GM12872 (cell line): ENCODE data around the gene TMEM258.
A peak's percentile ranks its signal among the peaks of the same experiment; 100 is the strongest.

Experiments used
- TF ChIP-seq, protein P1 (sequence below): IDR thresholded peaks from 3 replicates; pipeline ENCODE4 v1.5.1; 2011; ENCODE audit warnings: low read depth, mild to moderate bottlenecking, low read length, moderate library complexity; ENCODE audit not compliant: insufficient read depth

The TMEM258 gene

DNA sequence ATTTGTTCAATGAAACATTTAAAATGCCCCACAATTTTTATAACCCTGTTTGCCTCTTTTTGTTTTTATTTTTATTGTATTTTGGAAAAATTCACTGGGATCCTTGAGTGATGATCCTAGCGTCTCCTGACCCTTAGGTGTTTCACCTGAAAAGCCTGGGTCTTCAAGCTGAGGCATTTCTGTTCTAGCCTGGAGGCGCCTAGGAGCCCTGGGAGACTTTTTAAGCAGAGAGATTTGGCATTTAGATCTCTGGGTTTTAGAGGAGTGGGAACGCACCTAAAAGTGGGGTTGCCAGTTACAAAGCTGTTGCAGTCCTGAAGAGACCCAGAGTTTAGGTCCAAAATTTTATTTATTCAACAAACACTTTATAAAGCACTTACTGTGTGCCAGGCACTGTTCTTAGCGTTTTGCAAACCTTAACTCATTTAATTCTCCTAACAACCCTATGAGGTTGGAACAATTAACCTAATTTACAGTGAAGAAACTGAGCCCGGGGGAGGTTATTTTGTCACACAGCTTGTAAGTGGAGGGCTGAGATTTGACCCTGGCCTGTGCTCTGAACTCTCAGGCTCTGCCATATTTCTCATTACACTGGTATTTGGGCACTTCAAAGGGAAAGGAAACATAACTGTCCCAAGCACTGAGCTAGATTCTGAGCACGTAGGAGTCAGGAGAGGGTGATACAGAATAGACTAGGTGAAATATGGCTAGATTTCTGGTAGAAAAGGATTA lies 25.2 kb upstream of the TMEM258 start:
- TF ChIP-seq, protein P1, sequence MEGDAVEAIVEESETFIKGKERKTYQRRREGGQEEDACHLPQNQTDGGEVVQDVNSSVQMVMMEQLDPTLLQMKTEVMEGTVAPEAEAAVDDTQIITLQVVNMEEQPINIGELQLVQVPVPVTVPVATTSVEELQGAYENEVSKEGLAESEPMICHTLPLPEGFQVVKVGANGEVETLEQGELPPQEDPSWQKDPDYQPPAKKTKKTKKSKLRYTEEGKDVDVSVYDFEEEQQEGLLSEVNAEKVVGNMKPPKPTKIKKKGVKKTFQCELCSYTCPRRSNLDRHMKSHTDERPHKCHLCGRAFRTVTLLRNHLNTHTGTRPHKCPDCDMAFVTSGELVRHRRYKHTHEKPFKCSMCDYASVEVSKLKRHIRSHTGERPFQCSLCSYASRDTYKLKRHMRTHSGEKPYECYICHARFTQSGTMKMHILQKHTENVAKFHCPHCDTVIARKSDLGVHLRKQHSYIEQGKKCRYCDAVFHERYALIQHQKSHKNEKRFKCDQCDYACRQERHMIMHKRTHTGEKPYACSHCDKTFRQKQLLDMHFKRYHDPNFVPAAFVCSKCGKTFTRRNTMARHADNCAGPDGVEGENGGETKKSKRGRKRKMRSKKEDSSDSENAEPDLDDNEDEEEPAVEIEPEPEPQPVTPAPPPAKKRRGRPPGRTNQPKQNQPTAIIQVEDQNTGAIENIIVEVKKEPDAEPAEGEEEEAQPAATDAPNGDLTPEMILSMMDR: no peak

DNA sequence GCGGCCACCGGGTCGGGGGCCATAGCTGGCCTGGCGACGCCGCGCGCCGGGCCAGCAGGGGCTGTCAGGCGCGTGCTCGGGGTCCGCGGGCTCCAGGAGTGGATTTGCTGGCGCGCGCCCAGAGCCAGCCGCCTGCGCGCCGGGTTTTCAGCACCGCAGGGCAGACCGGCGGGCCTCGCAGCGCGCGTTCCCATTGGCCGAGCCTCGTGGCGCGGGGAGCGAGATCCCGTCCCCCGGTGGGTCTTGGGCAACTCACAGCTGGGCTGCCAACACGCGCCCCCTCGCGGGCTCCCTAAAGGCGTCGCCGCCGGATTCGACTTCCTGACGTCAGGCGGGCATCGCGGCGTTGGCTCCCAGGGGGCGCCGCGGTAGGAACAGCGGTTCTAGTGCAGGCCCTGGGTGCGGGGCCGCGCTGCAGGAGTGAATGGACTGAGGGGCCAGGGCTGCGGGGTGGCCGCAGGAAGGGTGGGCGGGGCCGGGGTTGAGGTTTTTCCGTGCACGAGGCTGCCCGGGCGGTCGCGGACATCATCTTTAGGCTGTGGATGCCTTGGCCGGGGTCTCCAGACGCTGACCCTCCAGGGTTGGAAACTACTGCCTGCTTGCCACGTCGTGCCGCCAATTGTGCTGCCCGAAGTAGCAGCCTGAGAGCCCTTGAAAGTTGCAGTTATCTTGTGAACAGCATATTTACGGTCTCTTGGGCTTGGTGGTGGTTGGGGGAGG lies 24.5 kb upstream of the TMEM258 start, which contains the start of gene FADS1:
TSS of gene FADS1 (minus strand) at position 268 of the 720 bp plus-strand sequence. CDS start at position 194, 74 bp downstream.
- TF ChIP-seq, protein P1: peak; percentile 65

DNA sequence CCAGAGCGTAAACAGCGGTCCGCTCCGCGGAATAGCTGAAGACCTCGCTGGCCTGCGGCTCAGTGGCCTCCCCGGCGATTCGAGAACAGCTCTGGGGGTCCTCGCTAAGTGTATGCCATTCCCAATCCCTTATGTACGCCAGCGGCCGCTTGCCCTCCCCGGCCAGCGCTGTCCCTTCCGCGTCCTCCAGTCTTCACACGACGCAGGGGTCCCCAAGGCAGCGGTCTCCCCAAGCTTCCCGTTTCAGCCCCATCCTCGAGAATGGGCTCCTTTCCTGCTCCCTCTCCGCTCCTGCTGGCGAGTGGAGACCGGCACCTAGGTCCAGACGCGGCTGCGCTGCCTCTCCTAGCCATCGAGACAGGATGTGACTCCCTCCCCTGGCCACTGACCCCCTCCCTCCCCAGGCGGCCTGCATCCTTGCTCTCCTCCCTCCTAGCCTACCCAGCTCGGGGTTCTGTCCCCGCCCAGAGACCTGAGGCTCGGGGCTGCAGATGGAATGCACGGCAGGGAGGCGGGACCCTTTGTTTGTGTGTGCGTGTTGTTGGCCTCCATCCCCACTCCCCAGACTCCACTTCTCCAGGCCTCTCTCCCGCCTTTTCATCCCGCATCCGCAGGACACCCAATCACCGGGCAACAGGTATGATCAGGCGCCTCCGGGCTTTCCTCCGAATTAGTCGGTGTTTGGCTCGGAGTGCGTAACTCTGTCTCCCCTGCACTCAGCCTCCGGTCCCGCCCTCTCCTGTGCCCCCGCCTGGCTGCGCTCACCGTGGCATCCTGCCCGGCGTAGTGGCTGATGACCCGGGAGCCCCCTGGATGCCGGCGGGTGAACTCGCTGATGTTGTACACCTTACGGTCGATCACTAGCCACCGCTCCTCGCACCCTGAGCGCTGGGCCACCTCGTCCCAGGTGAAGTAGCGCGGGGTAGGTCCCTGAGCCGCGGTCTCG lies 23.7 kb upstream of the TMEM258 start:
- TF ChIP-seq, protein P1: peak; percentile 26; the same call in 1 of the 3 replicates

DNA sequence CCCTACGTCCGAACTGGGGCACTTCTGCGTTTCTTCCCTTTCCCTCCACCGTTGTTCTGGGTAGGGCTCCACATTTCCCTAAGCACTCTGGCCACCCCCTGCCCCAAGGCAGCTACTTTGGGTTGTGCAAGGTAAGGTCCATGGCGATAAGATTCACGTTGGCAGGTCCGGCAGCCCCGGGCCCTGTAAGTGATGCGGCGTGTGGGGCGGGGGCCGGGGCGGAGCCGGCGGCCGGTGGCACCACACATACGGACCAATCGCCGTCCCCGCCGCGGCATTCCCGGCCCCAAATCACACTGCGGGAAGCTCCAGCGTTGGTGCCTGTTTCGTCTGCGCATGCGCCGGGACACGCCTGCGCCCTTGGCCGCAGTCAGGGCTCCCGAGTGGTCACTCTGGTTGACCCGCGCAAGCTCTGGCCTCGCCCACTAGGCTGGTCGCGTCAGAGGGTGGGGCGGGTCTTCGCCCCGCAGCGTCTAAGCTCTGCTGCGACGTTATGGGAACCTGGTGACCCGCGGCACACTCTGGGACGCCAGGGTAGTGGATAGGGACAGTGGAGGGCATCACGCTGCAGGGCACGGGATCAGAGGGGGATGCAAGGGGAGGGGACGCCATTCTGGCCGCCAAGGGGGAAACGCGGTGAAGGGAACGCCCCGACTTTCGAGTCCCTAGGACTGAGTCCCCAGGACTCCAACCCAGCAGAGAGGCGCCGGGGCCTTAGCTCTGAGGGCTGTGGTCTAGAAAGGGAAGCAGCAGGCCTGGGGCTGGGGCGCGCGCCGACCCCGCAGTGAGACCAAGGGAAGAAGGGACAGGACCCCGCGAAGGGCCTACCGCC lies 22.8 kb upstream of the TMEM258 start:
- TF ChIP-seq, protein P1: no peak

DNA sequence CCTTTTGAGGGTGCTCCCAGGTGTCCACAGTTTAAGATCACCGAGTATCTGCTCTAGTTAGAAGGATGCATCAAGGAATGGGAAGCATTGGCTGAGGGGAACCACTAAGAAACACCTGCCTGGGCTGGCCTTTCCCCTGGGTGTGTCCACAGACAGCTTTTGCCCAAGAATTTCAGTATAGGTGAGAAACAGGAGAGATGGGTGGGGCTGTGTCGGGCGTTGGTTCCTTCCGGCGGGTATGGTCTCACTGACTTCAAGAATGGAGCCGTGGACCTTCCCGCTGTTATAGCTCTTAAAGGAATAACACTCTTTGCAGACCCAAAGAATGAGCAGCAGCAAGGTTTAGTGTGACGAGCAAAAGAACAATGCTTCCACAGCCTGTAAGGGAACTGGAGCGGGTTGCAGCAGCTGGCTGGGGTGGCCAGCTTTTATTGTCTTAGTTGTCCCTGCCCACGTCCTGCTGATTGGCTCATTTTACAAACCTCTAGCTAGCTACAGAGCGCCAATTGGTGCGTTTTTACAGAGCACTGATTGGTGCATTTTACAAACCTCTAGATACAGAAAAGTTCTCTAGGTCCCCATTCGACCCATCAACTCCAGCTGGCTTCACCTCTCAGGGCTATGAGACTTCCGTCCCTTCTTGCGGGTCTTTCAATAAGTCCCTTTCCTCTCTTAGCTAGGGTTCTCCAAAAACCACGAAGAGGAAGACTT lies 22.0 kb upstream of the TMEM258 start:
- TF ChIP-seq, protein P1: no peak

DNA sequence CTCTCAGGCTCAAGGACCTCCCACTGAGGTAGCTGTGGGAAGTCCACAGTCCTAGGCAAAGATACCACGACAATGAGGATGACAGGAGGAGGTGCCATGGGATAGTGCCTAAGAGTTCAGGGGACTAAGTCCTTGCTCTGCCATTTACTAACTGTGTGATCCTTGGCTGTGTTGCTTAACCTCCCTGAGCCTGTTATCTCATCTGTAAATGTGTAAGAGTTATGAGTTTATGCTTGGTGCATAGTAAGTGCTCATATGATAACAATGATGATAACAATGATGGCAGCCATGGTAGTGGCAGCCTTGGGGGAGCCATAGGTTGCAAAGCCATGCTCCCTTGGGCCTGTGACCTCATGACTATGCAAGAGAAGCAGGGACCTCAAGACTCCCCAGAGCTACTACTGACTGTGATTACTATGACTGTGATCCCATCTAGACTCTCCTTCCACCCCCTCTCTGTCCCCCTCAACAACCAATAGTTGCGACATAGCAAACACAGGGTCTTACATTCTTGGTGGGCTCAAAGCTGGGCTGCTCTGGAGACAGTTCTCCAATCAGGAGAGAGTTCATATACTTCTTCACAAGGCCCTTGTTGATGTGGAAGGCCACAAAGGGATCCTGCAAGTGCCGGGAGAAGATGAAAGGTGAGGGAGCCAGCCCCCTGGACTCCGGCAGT lies 20.5 kb upstream of the TMEM258 start:
- TF ChIP-seq, protein P1: no peak
